ENCODE results near the gene DACT1. TPM values are rescaled to one million over a fixed set of nuclear protein-coding genes. Genes with fewer than 3 reads are reported as not detected.

Gene DACT1
- total RNA-seq, 1 donor from 2014 or later: 5.2 TPM

GRCh38 chr14:58598804-58599525 lies 38.8 kb upstream of the DACT1 start:
- ATAC-seq (no peak), DNase-seq (no peak)
- H3K4me3 ChIP-seq: no peak overlapping the region
- H3K27me3 ChIP-seq: no peaks in the 10 kb centered on the region
- TF ChIP-seq, protein P1, sequence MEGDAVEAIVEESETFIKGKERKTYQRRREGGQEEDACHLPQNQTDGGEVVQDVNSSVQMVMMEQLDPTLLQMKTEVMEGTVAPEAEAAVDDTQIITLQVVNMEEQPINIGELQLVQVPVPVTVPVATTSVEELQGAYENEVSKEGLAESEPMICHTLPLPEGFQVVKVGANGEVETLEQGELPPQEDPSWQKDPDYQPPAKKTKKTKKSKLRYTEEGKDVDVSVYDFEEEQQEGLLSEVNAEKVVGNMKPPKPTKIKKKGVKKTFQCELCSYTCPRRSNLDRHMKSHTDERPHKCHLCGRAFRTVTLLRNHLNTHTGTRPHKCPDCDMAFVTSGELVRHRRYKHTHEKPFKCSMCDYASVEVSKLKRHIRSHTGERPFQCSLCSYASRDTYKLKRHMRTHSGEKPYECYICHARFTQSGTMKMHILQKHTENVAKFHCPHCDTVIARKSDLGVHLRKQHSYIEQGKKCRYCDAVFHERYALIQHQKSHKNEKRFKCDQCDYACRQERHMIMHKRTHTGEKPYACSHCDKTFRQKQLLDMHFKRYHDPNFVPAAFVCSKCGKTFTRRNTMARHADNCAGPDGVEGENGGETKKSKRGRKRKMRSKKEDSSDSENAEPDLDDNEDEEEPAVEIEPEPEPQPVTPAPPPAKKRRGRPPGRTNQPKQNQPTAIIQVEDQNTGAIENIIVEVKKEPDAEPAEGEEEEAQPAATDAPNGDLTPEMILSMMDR (IDR thresholded peaks at IDR 0.05): no peak
- no peaks in the 10 kb centered on the region for H3K36me3 ChIP-seq
- H3K9me3 ChIP-seq: no peaks in the 10 kb centered on the region
- no peak overlapping the region for H3K27ac ChIP-seq
- no peaks in the 10 kb centered on the region for H3K4me1 ChIP-seq
- intact Hi-C loops (cut with DNase I): no loop called here

GRCh38 chr14:58599707-58600106 lies 38.1 kb upstream of the DACT1 start:
- DNase-seq: no peak
- intact Hi-C loops (cut with DNase I): no loop called here
- no peak for ATAC-seq
- Histone ChIP-seq H3K27me3 (no peaks in the 10 kb centered on the region), H3K27ac (no peak overlapping the region), H3K4me3 (no peak overlapping the region), H3K36me3 (no peaks in the 10 kb centered on the region), H3K4me1 (no peaks in the 10 kb centered on the region), H3K9me3 (no peaks in the 10 kb centered on the region)
- TF ChIP-seq, protein P1 (IDR thresholded peaks at IDR 0.05): no peak

GRCh38 chr14:58605465-58605864 lies 32.3 kb upstream of the DACT1 start:
- Histone ChIP-seq H3K9me3 (no peaks in the 10 kb centered on the region), H3K4me3 (no peak overlapping the region), H3K36me3 (no peaks in the 10 kb centered on the region), H3K27ac (no peak overlapping the region), H3K27me3 (no peaks in the 10 kb centered on the region), H3K4me1 (no peaks in the 10 kb centered on the region)
- intact Hi-C loops (cut with DNase I): no loop called here
- DNase-seq: no peak
- TF ChIP-seq, protein P1 (IDR thresholded peaks at IDR 0.05): no peak
- ATAC-seq: no peak

- H3K27me3 ChIP-seq: no peaks in the 10 kb centered on the region
- intact Hi-C loops (cut with DNase I): no loop called here
- ATAC-seq (no peak), DNase-seq (no peak)
- H3K4me3 ChIP-seq: no peak overlapping the region
- no peaks in the 10 kb centered on the region for H3K9me3 ChIP-seq
- TF ChIP-seq, protein P1 (IDR thresholded peaks at IDR 0.05): no peak
- no peak overlapping the region for H3K27ac ChIP-seq
- no peaks in the 10 kb centered on the region for H3K36me3 ChIP-seq
- H3K4me1 ChIP-seq: no peaks in the 10 kb centered on the region
Observed at GRCh38 chr14:58607131-58607951, 30.4 kb upstream of the DACT1 start.

GRCh38 chr14:58607952-58608317 lies 29.8 kb upstream of the DACT1 start:
- Histone ChIP-seq H3K27ac (no peak overlapping the region), H3K9me3 (no peaks in the 10 kb centered on the region), H3K4me3 (no peak overlapping the region), H3K4me1 (no peaks in the 10 kb centered on the region), H3K36me3 (no peaks in the 10 kb centered on the region), H3K27me3 (no peaks in the 10 kb centered on the region)
- intact Hi-C loops (cut with DNase I): no loop called here
- TF ChIP-seq, protein P1 (IDR thresholded peaks at IDR 0.05): no peak
- no peak for DNase-seq
- ATAC-seq: no peak
